Mammary epithelial cell (primary cell): ENCODE results near the gene TRA2B.

Source experiments
- EZH2 ChIP-seq: IDR thresholded peaks from 2 replicates; pipeline ENCODE4 v1.6.1; 2012; ENCODE audit warnings: low read length, inconsistent platforms, borderline replicate concordance
- TF ChIP-seq, protein P1 (sequence below), 2 donors: IDR thresholded peaks in 1 of 2; conservative IDR thresholded peaks in 1 of 2; 2 replicates each; pipeline ENCODE4 v1.5.1; 2011 to 2012; ENCODE audit warnings: inconsistent platforms in 2 of 2, low read length in 2 of 2, mild to moderate bottlenecking in 2 of 2, control low read depth in 1 of 2, low read depth in 1 of 2; ENCODE audit not compliant: insufficient read depth in 1 of 2; ENCODE audit errors: extremely low read depth in 1 of 2

DNA sequence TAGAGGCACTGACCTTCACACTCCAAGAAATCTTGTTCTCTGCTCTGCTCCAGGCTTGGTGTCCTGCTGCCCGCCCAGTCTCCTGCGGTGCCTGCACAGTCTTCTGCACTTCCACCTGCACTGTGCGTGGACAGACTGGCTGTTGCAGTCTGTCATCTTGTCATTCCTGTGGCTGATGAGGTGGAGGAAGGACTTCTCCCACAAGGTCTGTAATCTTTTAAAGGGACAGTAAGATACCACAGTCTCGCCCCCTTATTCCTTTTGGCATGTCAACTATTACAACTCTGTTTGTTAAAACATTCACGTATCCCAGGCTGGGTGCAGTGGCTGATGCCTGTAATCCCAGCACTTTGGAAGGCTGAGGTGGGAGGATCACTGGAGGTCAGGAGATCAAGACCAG lies 58.9 kb downstream of the TRA2B start:
- TF ChIP-seq, protein P1, sequence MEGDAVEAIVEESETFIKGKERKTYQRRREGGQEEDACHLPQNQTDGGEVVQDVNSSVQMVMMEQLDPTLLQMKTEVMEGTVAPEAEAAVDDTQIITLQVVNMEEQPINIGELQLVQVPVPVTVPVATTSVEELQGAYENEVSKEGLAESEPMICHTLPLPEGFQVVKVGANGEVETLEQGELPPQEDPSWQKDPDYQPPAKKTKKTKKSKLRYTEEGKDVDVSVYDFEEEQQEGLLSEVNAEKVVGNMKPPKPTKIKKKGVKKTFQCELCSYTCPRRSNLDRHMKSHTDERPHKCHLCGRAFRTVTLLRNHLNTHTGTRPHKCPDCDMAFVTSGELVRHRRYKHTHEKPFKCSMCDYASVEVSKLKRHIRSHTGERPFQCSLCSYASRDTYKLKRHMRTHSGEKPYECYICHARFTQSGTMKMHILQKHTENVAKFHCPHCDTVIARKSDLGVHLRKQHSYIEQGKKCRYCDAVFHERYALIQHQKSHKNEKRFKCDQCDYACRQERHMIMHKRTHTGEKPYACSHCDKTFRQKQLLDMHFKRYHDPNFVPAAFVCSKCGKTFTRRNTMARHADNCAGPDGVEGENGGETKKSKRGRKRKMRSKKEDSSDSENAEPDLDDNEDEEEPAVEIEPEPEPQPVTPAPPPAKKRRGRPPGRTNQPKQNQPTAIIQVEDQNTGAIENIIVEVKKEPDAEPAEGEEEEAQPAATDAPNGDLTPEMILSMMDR (conservative IDR thresholded peaks at IDR 0.05 in 1 of 2, IDR thresholded peaks at IDR 0.05 in 1 of 2; ENCODE audit: extremely low read depth in 1 of 2, insufficient read depth in 1 of 2, low read depth in 1 of 2, low read length in 2 of 2), result no peak
- no peak for TF ChIP-seq EZH2
